ENCODE data around the gene HSPA1B. TPM values are rescaled to one million over a fixed set of nuclear protein-coding genes. Genes with fewer than 3 reads are reported as not detected.

HSPA1B gene
- total RNA-seq (10 to 100 TPM; 80.9 to 81.4 TPM), polyA plus RNA-seq (5.0 TPM)

GRCh38 chr6:31827286-31828079 is at the start of gene HSPA1B:
TSS of gene HSPA1B (plus strand) at chr6:31827738. CDS start at chr6:31827951, 213 bp downstream.
- Histone ChIP-seq H3K27ac (ENCODE audit: low read depth, low read length) (peak within 1 kb of the TSS; percentile 89), H3K4me3 (ENCODE audit: low read length) (peak within 1 kb of the TSS; percentile 71), H3K9me3 (ENCODE audit: low read length) (no peaks in the 10 kb centered on the region), H3K36me3 (ENCODE audit: insufficient read depth, low read length) (no peaks in the 10 kb centered on the region), H3K27me3 (ENCODE audit: insufficient read depth, low read length, poor library complexity, severe bottlenecking) (no peaks in the 10 kb centered on the region), H3K4me1 (ENCODE audit: insufficient read depth, low read length) (peaks cover 27% of the 10 kb centered on the region)
- peak; percentile 69 to 92 (median 81) for DNase-seq
- Mint-ChIP-seq H3K27me3 (peaks cover 0 to 4% of the 10 kb centered on the region in 2 donors), H3K4me3 (peak within 1 kb of the TSS; percentile 87 to 99 (median 96)), H3K27ac (peak within 1 kb of the TSS; percentile 94 to 99 (median 96)), H3K9me3 (no peaks in the 10 kb centered on the region), H3K36me3 (peaks cover 0 to 13% (median 0%) of the 10 kb centered on the region in 3 donors), H3K4me1 (peaks cover 41 to 54% (median 43%) of the 10 kb centered on the region in 3 donors)
- POLR2A ChIA-PET, result interaction anchor here (0.8 to 1.7 kb wide), 14 partner anchors 10 to 1212 kb away, joined by 3 to 7 read pairs (median 4); partner anchors contain the start of genes C6orf47, GPANK1, HSPA1A and HSPA1L
- CTCF ChIA-PET, result interaction anchor here (0.8 to 3.2 kb wide), 10 partner anchors 10 to 119 kb away, joined by 3 to 20 read pairs (median 4); partner anchors contain the start of genes DDAH2 and LSM2

DNA sequence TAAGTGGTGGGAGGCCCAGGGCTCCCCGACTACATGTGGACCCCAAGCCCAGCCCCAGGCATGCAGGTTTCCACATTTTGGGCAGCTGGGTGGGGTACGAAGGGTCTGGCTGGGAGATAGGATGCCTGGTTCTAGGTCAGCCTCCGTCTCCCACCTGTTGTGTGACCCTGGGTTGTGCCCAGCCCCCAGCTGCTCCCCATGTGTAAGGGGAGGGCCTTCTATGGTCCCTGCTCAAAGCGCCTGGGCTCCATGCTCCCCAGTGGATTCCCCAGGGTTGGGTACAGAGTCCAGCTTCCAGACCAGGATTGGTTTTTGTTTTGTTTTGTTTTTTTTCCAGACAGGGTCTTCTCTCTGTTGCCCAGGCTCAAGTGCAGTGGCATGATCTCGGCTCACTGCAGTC is 49.3 kb upstream of the HSPA1B start:
- H3K36me3 Mint-ChIP-seq, result peaks cover 0 to 44% (median 1%) of the 10 kb centered on the region in 3 donors
- CTCF ChIA-PET, result no interaction called here
- Histone ChIP-seq H3K9me3 (ENCODE audit: low read length) (no peaks in the 10 kb centered on the region), H3K4me3 (ENCODE audit: low read length) (no peak overlapping the region), H3K27me3 (ENCODE audit: insufficient read depth, low read length, poor library complexity, severe bottlenecking) (no peaks in the 10 kb centered on the region), H3K36me3 (ENCODE audit: insufficient read depth, low read length) (peaks cover 11% of the 10 kb centered on the region), H3K4me1 (ENCODE audit: insufficient read depth, low read length) (peaks cover 30% of the 10 kb centered on the region), H3K27ac (ENCODE audit: low read depth, low read length) (peak overlapping the region; percentile 70)
- H3K4me1 Mint-ChIP-seq, result peaks cover 20 to 27% (median 21%) of the 10 kb centered on the region in 3 donors
- peak overlapping the region in 3 of 8 donors; percentile 32 to 80 (median 47) for H3K27ac Mint-ChIP-seq
- H3K4me3 Mint-ChIP-seq, result no peak overlapping the region
- no peaks in the 10 kb centered on the region for H3K9me3 Mint-ChIP-seq
- H3K27me3 Mint-ChIP-seq, result peaks cover 0 to 2% of the 10 kb centered on the region in 2 donors
- POLR2A ChIA-PET, result interaction anchor here (1.2 kb wide), 1 partner anchor 9 kb away, joined by 3 read pairs; no protein-coding TSS in a partner anchor
- DNase-seq, result no peak

GRCh38 chr6:31778999-31779885 is 48.3 kb upstream of the HSPA1B start:
- Mint-ChIP-seq H3K36me3 (peaks cover 0 to 49% (median 5%) of the 10 kb centered on the region in 3 donors), H3K9me3 (no peaks in the 10 kb centered on the region), H3K4me1 (peaks cover 17 to 27% (median 19%) of the 10 kb centered on the region in 3 donors), H3K27ac (no peak overlapping the region), H3K27me3 (peaks cover 0 to 2% of the 10 kb centered on the region in 2 donors), H3K4me3 (no peak overlapping the region)
- Histone ChIP-seq H3K4me1 (ENCODE audit: insufficient read depth, low read length) (peaks cover 26% of the 10 kb centered on the region), H3K36me3 (ENCODE audit: insufficient read depth, low read length) (peaks cover 12% of the 10 kb centered on the region), H3K4me3 (ENCODE audit: low read length) (no peak overlapping the region), H3K27me3 (ENCODE audit: insufficient read depth, low read length, poor library complexity, severe bottlenecking) (no peaks in the 10 kb centered on the region), H3K9me3 (ENCODE audit: low read length) (no peaks in the 10 kb centered on the region), H3K27ac (ENCODE audit: low read depth, low read length) (no peak overlapping the region)
- ChIA-PET CTCF (interaction anchor here (0.8 to 2.4 kb wide), 4 partner anchors 9 to 38 kb away, joined by 3 to 10 read pairs (median 4); no protein-coding TSS in a partner anchor), POLR2A (interaction anchor here (1.2 kb wide), 1 partner anchor 10 kb away, joined by 3 read pairs; no protein-coding TSS in a partner anchor)
- no peak for DNase-seq

GRCh38 chr6:31779908-31780307 is 47.6 kb upstream of the HSPA1B start:
- H3K4me3 Mint-ChIP-seq, result no peak overlapping the region
- peaks cover 4 to 56% (median 5%) of the 10 kb centered on the region in 3 donors for H3K36me3 Mint-ChIP-seq
- H3K4me3 ChIP-seq (ENCODE audit: low read length), result no peak overlapping the region
- no peak overlapping the region for H3K27ac Mint-ChIP-seq
- H3K27me3 ChIP-seq (ENCODE audit: insufficient read depth, low read length, poor library complexity, severe bottlenecking), result no peaks in the 10 kb centered on the region
- peaks cover 17 to 27% (median 19%) of the 10 kb centered on the region in 3 donors for H3K4me1 Mint-ChIP-seq
- H3K27ac ChIP-seq (ENCODE audit: low read depth, low read length), result no peak overlapping the region
- peaks cover 0 to 2% of the 10 kb centered on the region in 2 donors for H3K27me3 Mint-ChIP-seq
- no peaks in the 10 kb centered on the region for H3K9me3 ChIP-seq (ENCODE audit: low read length)
- peaks cover 19% of the 10 kb centered on the region for H3K36me3 ChIP-seq (ENCODE audit: insufficient read depth, low read length)
- POLR2A ChIA-PET, result interaction anchor here (0.6 kb wide), 1 partner anchor 32 kb away, joined by 5 read pairs; no protein-coding TSS in a partner anchor
- CTCF ChIA-PET, result interaction anchor here (1.1 to 2.4 kb wide), 3 partner anchors 10 to 37 kb away, joined by 3 to 10 read pairs (median 5); no protein-coding TSS in a partner anchor
- peak in 1 of 5 donors; percentile 39 for DNase-seq
- peaks cover 26% of the 10 kb centered on the region for H3K4me1 ChIP-seq (ENCODE audit: insufficient read depth, low read length)
- no peaks in the 10 kb centered on the region for H3K9me3 Mint-ChIP-seq

- POLR2A ChIA-PET, result interaction anchor here (0.6 kb wide), 1 partner anchor 32 kb away, joined by 5 read pairs; no protein-coding TSS in a partner anchor
- Mint-ChIP-seq H3K9me3 (no peaks in the 10 kb centered on the region), H3K27ac (peak overlapping the region in 1 of 8 donors; percentile 31), H3K36me3 (peaks cover 4 to 59% (median 5%) of the 10 kb centered on the region in 3 donors), H3K4me1 (peaks cover 15 to 21% (median 17%) of the 10 kb centered on the region in 3 donors), H3K4me3 (no peak overlapping the region), H3K27me3 (no peaks in the 10 kb centered on the region)
- Histone ChIP-seq H3K27ac (ENCODE audit: low read depth, low read length) (no peak overlapping the region), H3K36me3 (ENCODE audit: insufficient read depth, low read length) (peaks cover 27% of the 10 kb centered on the region), H3K9me3 (ENCODE audit: low read length) (no peaks in the 10 kb centered on the region), H3K27me3 (ENCODE audit: insufficient read depth, low read length, poor library complexity, severe bottlenecking) (no peaks in the 10 kb centered on the region), H3K4me3 (ENCODE audit: low read length) (no peak overlapping the region), H3K4me1 (ENCODE audit: insufficient read depth, low read length) (peaks cover 20% of the 10 kb centered on the region)
- peak in 1 of 5 donors; percentile 37 for DNase-seq
- CTCF ChIA-PET, result interaction anchor here (2.4 kb wide), 1 partner anchor 11 kb away, joined by 10 read pairs; no protein-coding TSS in a partner anchor
These were observed 46.9 kb upstream of the HSPA1B start for GRCh38 chr6:31780507-31781243.

GRCh38 chr6:31781244-31782125 is 46.1 kb upstream of the HSPA1B start:
- H3K27me3 Mint-ChIP-seq, result no peaks in the 10 kb centered on the region
- H3K9me3 Mint-ChIP-seq, result no peaks in the 10 kb centered on the region
- Histone ChIP-seq H3K27ac (ENCODE audit: low read depth, low read length) (no peak overlapping the region), H3K36me3 (ENCODE audit: insufficient read depth, low read length) (peaks cover 27% of the 10 kb centered on the region), H3K4me1 (ENCODE audit: insufficient read depth, low read length) (peaks cover 13% of the 10 kb centered on the region), H3K4me3 (ENCODE audit: low read length) (no peak overlapping the region), H3K9me3 (ENCODE audit: low read length) (no peaks in the 10 kb centered on the region), H3K27me3 (ENCODE audit: insufficient read depth, low read length, poor library complexity, severe bottlenecking) (no peaks in the 10 kb centered on the region)
- CTCF ChIA-PET, result interaction anchor here (1.5 to 2.4 kb wide), 2 partner anchors 9 to 11 kb away, joined by 4 to 10 read pairs; no protein-coding TSS in a partner anchor
- H3K4me1 Mint-ChIP-seq, result peaks cover 10 to 15% (median 14%) of the 10 kb centered on the region in 3 donors
- DNase-seq, result no peak
- no peak overlapping the region for H3K27ac Mint-ChIP-seq
- peaks cover 4 to 60% (median 7%) of the 10 kb centered on the region in 3 donors for H3K36me3 Mint-ChIP-seq
- POLR2A ChIA-PET, result no interaction called here
- H3K4me3 Mint-ChIP-seq, result no peak overlapping the region
